HG02840 (cell line): ENCODE data around the gene TSC22D3.
A peak's percentile ranks its signal among the peaks of the same experiment; 100 is the strongest.
"Not testable (repeated sequence)": the region's sequence is repeated elsewhere in the genome, so short reads cannot be mapped to it uniquely, and the experiment has no call there.

Experiments
- ATAC-seq: cut with Tn5 transposase; IDR thresholded peaks from one replicate; pipeline ENCODE4 v1.9.1; 2021; ENCODE audit warnings: mild to moderate bottlenecking, moderate library complexity, moderate number of reproducible peaks; ENCODE audit not compliant: unreplicated experiment, low FRiP score

Gene TSC22D3

DNA sequence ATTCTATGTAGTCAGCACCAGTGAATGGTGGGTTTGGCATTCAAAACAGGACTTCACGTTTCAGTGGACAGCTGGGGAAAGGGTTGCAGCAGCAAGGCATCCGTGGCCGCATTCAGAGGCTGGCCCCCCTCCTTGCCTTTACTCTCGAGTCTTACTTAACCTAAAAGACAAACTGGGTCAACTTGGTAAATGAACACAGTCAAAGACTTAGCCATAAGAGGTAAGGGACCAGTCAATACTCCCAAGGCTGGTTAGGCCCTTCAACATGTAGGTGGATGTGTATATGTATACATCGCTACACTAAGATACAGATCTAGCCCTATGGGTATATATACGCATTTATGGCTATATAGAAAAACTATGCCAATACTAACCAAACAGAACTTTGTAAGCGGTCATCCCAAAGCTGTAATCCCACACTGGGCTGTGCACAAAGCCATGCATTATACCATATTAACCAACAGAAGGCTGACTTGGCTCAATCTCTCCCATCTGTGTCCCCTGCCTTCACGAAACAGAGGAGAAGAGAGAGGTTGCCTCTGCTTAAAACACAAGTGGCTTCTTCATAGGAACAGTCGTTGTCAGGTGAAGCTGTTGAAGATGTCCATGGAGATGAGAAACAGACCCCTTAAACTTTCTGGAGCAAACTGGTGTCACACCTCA is 61.9 kb downstream of the TSC22D3 start:
- no peak for ATAC-seq

DNA sequence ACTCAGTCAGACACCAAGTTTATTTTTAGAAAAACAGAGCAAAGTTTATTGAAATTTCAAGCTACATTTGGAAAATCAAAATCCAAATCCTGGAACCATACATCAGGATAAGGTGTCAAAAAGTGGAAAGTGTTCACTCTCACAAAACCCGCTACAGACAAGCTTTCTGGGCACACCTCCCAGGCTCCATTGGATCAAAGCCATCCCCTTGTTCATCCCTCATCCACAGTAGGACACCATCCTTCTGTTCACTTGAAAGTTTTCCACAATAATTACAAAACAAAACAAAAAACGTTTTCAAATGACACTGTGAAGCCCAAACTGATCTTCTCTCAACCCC is 62.4 kb downstream of the TSC22D3 start:
- ATAC-seq: no peak

GRCh38 chrX:107712231-107713202 is 63.1 kb downstream of the TSC22D3 start:
- no peak for ATAC-seq

GRCh38 chrX:107711521-107712181 is 63.9 kb downstream of the TSC22D3 start:
- ATAC-seq: no peak

GRCh38 chrX:107710617-107711391 is 64.8 kb downstream of the TSC22D3 start:
- ATAC-seq: peak; percentile 90

DNA sequence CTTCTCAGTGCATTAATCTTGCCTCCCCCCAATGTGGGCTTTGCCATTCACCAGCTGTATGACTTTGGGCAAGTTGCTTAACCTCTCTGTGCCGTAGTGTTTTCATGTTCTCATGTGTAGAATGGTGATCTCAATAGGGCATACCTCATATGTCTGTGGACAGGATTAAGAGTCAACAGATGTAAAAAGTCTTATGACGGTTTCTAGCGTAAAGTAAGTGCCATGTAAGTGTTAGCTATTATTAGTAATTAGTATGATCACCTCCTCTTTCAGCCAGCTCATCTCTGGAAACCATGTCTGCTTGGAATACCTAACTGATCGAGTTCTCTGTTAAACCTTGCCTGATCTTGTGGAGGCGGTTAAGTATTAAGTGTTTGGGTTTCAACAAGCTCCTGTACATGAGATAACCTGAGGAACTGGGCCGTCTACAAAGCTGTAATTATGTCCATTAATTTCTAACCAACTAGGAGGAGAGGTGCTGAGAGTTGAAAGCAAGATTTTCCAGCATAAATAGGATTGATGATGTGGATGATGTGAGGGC is 66.3 kb downstream of the TSC22D3 start:
- no peak for ATAC-seq

DNA sequence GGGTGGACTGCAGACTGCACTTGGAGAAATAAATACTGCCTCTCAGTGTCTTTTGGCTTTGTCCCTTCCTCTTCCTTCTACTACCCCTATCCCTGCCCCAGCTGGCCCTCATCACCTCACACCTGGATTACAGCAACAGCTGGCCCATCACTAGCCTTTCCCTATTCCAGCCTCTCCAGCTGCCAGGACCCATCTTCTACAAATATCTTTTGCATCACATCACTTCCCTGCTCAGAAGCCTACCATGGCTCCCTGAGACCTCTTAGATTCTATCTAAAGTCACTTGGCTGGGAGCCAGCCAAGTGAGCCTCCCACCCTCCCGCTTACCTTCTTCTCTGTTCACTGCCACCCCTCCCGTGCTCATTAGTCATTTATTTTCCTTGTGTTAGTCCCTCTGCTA is 66.8 kb downstream of the TSC22D3 start:
- ATAC-seq: no peak

GRCh38 chrX:107707866-107708265 is 67.7 kb downstream of the TSC22D3 start:
- ATAC-seq: no peak

GRCh38 chrX:107706309-107706708 is 69.3 kb downstream of the TSC22D3 start:
- no peak for ATAC-seq

GRCh38 chrX:107704587-107704986 is 71.0 kb downstream of the TSC22D3 start:
- ATAC-seq: no peak

- no peak for ATAC-seq
These were observed 71.4 kb downstream of the TSC22D3 start for GRCh38 chrX:107704181-107704580.

GRCh38 chrX:107701493-107702121 is 74.0 kb downstream of the TSC22D3 start:
- ATAC-seq: peak; percentile 68

- no peak for ATAC-seq
These were observed 74.8 kb downstream of the TSC22D3 start for GRCh38 chrX:107700790-107701189.

DNA sequence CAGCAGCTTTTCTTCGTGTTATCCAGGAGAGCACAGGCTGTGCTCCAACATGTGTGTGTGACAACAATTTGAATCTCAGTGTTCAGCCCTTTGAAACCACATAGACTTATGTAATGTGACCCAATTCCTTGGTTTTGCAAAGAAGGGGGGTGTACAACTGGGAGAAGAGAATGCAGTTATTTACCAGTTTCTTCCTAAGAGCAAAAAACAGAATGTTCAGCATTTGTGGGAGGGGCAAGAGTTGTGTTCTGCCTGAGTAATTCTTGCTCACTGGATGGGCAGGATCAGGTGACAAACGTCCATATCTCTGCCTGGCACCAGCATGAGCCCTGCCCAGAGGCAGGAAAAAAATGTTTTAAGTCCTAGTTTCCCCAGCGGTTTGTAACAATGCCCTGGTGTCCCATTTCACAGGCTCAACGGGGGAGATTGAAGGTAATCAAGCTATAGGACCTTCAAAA is 75.2 kb downstream of the TSC22D3 start:
- no peak for ATAC-seq

DNA sequence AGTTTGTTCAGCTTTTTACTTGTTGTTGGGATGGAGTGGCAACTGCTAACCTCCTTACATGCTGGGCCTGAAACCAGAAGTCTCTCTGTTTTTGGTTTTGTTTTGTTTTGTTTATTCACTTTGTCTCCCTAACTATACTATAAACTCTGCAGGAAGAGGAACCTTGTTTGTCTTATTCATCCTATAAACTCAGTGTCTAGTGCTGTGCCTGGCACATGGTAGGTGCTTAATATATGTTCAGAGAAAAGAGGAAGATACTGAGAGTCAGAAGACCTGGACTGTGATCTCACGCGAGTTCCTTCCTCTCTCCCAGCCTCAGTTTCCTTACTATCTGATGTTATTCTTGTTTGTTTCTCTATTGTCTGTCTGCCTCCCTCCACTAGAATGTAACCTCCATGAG is 76.0 kb downstream of the TSC22D3 start:
- ATAC-seq: no peak

DNA sequence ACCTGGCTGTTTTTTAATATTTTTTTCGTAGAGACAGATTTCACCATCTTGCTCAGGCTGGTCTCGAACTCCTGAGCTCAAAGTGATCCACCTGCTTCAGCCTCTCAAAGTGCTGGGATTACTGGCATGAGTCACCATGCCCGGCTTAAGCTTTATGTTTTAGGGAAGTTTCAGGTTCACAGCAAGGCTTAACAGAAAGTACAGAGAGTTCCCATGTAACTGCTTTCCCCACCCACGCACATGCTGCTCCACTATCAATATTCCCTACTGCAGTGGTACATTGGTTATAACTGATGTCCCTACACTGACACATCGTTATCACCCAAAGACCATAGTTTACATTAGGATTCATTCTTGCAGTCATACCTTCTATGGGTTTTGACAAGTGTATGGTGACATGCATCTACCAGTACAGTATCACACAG is 84.6 kb downstream of the TSC22D3 start:
- no peak for ATAC-seq

- ATAC-seq: no peak
These were observed 88.1 kb downstream of the TSC22D3 start for GRCh38 chrX:107687445-107687844.

- ATAC-seq: no peak
These were observed 88.8 kb downstream of the TSC22D3 start for GRCh38 chrX:107686792-107687191.

DNA sequence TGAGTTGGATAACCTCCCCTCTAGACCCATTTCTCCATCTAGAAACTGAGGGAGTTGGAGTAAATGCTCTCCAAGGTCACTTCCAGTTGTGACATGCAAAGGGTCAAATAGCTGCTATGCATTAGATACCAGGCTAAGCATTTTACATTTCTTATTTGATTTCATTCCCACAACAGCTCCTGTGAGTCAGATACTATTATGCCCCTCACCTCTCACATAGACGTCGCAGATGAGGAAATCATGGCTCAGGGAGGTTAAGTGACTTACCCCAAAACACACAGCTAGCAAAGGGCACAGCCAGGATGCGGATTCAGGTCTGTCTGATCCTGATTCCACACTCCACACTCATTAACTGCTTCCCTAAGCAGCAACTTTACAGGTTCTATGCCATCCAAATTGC is 89.6 kb downstream of the TSC22D3 start:
- ATAC-seq: no peak

GRCh38 chrX:107685586-107685985 is 90.0 kb downstream of the TSC22D3 start:
- ATAC-seq: not testable (repeated sequence)
